Measurements from ENCODE around the gene SIPA1L3. TPM values are rescaled to one million over a fixed set of nuclear protein-coding genes. Genes with fewer than 3 reads are reported as not detected.

SIPA1L3 gene
- total RNA-seq, 1 experiment from 2014 or later: 19.9 TPM

GRCh38 chr19:38018694-38019395 lies 111.8 kb downstream of the SIPA1L3 start:
- Histone ChIP-seq H3K9me3 (ENCODE audit: low read depth, low read length, poor library complexity, severe bottlenecking) (no peaks in the 10 kb centered on the region), H3K4me1 (ENCODE audit: insufficient read depth, low read length, poor library complexity, severe bottlenecking) (no peaks in the 10 kb centered on the region), H3K36me3 (ENCODE audit: insufficient read depth, low read length, poor library complexity, severe bottlenecking) (no peaks in the 10 kb centered on the region), H3K27me3 (replicated peaks; ENCODE audit: insufficient read depth, low read depth, low read length, poor library complexity) (no peaks in the 10 kb centered on the region), H3K27ac (ENCODE audit: low read depth, low read length, poor library complexity, severe bottlenecking) (no peak overlapping the region), H3K4me3 (ENCODE audit: low read depth, low read length, poor library complexity, severe bottlenecking) (no peak overlapping the region)
- no peak for TF ChIP-seq EZH2 (IDR thresholded peaks at IDR 0.05; ENCODE audit: borderline replicate concordance, low read depth, low read length, poor library complexity, severe bottlenecking)
- no peak for TF ChIP-seq CTCF (conservative IDR thresholded peaks at IDR 0.05; ENCODE audit: low read depth, low read length)
- ChIA-PET CTCF (no interaction called here), POLR2A (ENCODE audit: low non-redundant PET) (no interaction called here)
- no TSS peak for BruUV-seq (replicated peaks)
- intact Hi-C loops (cut with micrococcal nuclease; ENCODE audit: unreplicated experiment): no loop called here
- DNase-seq (ENCODE audit: low spot score): no peak

GRCh38 chr19:38019396-38019724 lies 112.4 kb downstream of the SIPA1L3 start:
- Histone ChIP-seq H3K4me1 (ENCODE audit: insufficient read depth, low read length, poor library complexity, severe bottlenecking) (no peaks in the 10 kb centered on the region), H3K36me3 (ENCODE audit: insufficient read depth, low read length, poor library complexity, severe bottlenecking) (no peaks in the 10 kb centered on the region), H3K27ac (ENCODE audit: low read depth, low read length, poor library complexity, severe bottlenecking) (no peak overlapping the region), H3K9me3 (ENCODE audit: low read depth, low read length, poor library complexity, severe bottlenecking) (no peaks in the 10 kb centered on the region), H3K27me3 (replicated peaks; ENCODE audit: insufficient read depth, low read depth, low read length, poor library complexity) (no peaks in the 10 kb centered on the region), H3K4me3 (ENCODE audit: low read depth, low read length, poor library complexity, severe bottlenecking) (no peak overlapping the region)
- no TSS peak for BruUV-seq (replicated peaks)
- ChIA-PET CTCF (no interaction called here), POLR2A (ENCODE audit: low non-redundant PET) (no interaction called here)
- intact Hi-C loops (cut with micrococcal nuclease; ENCODE audit: unreplicated experiment): no loop called here
- no peak for TF ChIP-seq EZH2 (IDR thresholded peaks at IDR 0.05; ENCODE audit: borderline replicate concordance, low read depth, low read length, poor library complexity, severe bottlenecking)
- TF ChIP-seq CTCF (conservative IDR thresholded peaks at IDR 0.05; ENCODE audit: low read depth, low read length): no peak
- DNase-seq (ENCODE audit: low spot score): no peak

- intact Hi-C loops (cut with micrococcal nuclease; ENCODE audit: unreplicated experiment): no loop called here
- Histone ChIP-seq H3K36me3 (ENCODE audit: insufficient read depth, low read length, poor library complexity, severe bottlenecking) (no peaks in the 10 kb centered on the region), H3K27me3 (replicated peaks; ENCODE audit: insufficient read depth, low read depth, low read length, poor library complexity) (no peaks in the 10 kb centered on the region), H3K27ac (ENCODE audit: low read depth, low read length, poor library complexity, severe bottlenecking) (no peak overlapping the region), H3K4me1 (ENCODE audit: insufficient read depth, low read length, poor library complexity, severe bottlenecking) (no peaks in the 10 kb centered on the region), H3K4me3 (ENCODE audit: low read depth, low read length, poor library complexity, severe bottlenecking) (no peak overlapping the region), H3K9me3 (ENCODE audit: low read depth, low read length, poor library complexity, severe bottlenecking) (no peaks in the 10 kb centered on the region)
- POLR2A ChIA-PET (ENCODE audit: low non-redundant PET): no interaction called here
- BruUV-seq (replicated peaks): no TSS peak
- no peak for DNase-seq (ENCODE audit: low spot score)
- TF ChIP-seq EZH2 (IDR thresholded peaks at IDR 0.05; ENCODE audit: borderline replicate concordance, low read depth, low read length, poor library complexity, severe bottlenecking) (no peak), CTCF (conservative IDR thresholded peaks at IDR 0.05; ENCODE audit: low read depth, low read length) (no peak)
- CTCF ChIA-PET: no interaction called here
These were observed 113.3 kb downstream of the SIPA1L3 start for GRCh38 chr19:38020311-38020710.

Measured in A673 (cell line).